Stimulated activated CD4-positive, alpha-beta T cell treated with anti-CD3 and anti-CD28 coated beads, Interleukin-4, amount 100 ng/mL, for 24 hours (primary cell): ENCODE data around the gene GJC1.

Experiments
- DNase-seq: peaks from one replicate; pipeline ENCODE4 v3.0.0-alpha.2; 2020

GJC1 gene

DNA sequence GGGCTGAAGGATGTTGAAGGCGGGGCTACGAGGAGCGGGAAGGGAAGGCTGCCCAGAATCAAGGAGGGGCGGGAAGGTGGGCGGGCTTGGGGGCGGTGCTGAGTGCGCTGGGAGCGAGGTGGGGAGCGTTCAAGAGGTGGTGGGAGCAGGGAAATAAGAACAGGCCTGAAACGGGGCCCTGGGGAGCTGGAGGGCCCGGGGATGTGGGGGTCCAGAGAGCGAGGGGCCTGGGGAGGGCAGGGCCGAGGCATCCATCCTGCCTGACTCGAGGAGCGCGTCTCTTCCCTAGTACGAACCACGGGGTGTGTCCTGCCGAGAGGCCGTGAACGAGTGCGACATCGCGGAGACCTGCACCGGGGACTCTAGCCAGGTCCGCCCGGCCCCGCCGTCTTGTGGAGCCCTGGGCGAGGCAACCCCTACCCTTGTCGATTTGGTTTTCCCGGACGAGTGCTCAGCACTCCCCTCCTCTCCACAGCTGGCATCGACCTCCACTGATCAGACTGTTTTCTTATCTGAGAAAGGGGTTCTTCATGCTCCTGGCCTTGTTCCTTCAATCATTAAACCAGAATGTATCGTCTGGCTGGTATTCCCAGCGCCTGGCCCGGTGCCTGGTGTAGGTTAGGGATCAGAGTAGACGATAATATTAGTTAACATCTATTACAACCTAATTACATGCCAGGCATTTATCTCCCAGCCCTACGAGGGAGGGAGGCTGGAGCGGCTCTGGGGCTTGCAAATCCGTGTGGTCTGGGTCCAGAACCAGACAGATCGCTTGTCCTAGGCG, 54.1 kb downstream of the GJC1 start:
- DNase-seq: no peak

DNA sequence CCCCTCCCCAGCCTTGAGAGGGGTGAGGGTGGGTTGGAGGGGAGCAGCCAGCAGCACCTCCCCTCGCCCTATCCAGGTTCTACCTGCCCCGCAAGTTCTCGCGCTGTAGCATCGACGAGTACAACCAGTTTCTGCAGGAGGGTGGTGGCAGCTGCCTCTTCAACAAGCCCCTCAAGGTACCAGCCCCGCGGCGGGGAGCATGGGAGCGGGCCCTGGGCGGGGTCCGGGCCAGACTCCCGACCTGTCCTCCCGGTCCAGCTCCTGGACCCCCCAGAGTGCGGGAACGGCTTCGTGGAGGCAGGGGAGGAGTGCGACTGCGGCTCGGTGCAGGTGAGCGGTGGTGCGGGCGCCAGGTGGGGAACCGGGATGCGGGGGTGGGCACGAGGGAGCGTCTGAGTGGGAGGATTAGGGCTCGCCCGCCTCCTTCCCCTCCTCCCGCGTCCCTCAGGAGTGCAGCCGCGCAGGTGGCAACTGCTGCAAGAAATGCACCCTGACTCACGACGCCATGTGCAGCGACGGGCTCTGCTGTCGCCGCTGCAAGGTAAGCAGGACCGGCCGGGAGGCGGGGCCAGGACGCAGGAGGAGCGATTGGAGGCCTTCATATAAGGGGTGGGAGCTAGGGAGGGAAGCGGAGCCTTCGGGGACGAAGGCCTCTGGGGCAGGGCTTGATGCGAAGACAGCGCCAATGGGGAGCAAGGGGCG, 54.8 kb downstream of the GJC1 start:
- peak; percentile 98 for DNase-seq

DNA sequence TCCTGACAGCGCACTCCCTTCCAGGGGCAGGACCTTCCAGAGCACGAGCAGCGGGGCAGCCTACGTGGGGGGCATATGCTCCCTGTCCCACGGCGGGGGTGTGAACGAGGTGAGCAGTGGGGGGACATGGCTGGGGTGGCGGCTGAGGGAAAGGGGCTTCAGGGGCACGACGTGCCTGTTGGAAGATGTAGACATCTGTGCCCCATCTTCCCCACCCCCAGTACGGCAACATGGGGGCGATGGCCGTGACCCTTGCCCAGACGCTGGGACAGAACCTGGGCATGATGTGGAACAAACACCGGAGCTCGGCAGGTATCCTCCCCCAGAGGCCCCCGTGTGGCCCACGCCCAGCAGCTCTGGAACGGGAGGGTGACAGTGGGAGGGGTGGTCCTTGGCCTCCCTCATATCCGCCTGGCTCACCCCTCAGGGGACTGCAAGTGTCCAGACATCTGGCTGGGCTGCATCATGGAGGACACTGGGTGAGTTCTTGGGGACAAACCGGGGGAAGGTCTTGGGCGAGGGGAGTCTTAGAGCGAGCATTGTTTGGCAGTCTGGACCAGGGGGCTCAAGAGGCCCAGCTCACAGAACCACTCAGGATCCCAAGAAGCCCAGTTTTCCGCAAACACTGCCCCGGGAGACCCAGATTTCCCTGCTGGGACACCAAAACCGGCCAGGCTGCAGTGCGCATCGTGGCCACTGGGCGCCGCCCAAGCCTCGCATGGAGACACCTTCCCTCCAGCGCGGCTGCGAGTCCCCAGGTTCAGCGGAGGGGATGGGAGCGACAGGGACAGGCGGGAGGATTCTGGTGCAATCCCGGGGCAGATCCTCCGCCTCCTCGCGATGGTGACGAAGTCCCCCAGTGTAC, 55.6 kb downstream of the GJC1 start:
- DNase-seq: peak; percentile 90

DNA sequence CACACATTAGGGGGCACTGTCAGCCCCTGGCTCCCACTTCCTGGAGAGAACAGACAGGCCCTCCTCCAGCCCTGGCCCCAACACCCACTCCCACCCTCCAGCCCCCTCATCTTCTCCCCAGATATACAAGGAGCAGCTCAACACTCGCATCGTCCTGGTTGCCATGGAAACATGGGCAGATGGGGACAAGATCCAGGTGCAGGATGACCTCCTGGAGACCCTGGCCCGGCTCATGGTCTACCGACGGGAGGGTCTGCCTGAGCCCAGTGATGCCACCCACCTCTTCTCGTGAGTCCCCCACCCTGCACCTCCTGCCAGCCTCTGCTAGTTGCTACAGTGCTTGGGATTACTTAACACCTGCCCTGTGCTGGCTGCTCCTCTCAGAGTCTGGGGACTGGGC, 56.9 kb downstream of the GJC1 start:
- DNase-seq: no peak

DNA sequence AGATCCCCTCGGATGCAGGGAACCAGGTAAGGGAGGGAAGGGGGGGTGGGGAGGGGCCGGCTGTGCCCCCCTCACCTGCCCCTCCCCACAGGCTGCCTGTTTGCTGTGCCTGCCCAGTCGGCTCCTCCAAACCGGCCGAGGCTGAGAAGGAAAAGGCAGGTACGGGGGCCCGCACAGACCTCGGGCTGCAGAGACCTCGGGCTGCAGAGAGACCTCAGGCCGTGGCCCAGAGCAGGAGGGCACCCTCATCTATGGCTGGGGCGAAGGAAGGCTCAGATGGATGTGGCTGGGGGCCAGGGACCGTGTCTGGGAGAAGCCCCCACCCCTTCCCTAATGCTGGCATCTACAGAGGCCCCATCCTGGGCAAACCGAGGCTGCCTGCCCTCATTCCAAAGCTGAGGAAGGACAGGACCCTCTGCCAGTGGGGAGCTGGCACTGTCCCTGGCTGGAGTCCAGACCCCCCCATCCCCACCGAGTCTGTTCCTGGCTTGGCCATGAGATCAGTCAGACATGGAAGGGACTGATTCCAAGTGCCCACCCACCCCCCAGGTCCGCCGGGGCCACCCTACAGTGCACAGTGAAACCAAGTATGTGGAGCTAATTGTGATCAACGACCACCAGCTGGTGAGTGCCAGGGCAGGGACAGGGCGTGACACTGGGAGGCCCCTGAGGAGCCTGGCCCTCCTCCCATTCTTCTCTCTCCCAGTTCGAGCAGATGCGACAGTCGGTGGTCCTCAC, 57.6 kb downstream of the GJC1 start:
- DNase-seq: no peak

DNA sequence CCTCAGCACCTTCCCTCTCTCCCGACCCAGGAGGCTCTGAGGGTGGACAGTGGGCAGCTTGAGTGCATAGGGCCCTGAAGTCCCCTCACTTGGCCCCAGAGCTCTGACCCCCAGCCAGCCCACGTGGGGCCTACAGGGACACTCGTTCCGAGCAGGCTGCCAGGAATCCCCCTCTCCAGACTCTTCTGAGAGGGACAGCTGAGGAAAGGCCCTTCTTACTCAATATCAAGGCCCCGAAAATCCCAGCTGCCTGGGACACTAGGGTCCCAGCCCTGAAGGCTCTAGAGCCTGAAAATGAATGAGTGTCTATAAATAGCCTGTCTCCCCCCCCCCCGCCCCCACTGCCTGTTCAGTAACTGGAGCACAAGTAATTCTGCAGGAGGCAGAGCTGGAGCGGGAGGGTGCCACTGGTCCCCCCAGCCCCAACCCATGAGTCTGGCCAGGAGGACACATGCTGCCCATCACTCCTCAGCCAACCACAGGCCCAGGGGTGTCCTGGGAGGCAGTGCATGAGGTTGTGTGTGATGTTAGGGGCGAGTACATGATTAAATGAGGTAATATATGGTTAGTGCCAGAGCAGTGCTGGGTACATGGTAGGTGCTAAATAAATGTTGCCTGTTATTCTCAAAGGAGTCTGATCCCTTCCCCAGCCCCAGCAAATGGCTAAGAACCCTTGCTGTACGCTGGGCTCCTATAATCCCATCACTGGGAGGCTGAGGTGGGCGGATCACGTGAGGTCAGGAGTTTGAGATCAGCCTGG, 59.7 kb downstream of the GJC1 start:
- no peak for DNase-seq

DNA sequence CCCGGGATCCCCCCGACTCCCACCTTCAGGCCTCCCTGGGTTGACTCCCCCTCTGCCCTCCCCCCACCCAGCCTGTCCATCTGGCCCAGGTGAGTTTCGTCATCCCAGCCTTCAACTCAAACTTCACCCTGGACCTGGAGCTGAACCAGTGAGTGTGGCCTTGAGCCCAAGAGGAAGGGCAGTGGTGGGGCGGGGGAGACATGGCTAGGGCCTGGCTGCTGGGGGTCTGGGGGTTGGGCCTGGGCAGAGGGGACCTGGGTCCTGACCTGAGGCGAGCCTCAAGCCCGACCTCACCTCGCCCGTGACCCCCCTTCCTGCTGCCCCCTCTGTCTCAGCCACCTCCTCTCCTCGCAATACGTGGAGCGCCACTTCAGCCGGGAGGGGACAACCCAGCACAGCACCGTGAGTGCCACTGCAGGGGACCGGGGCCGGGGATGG, 60.4 kb downstream of the GJC1 start:
- no peak for DNase-seq

DNA sequence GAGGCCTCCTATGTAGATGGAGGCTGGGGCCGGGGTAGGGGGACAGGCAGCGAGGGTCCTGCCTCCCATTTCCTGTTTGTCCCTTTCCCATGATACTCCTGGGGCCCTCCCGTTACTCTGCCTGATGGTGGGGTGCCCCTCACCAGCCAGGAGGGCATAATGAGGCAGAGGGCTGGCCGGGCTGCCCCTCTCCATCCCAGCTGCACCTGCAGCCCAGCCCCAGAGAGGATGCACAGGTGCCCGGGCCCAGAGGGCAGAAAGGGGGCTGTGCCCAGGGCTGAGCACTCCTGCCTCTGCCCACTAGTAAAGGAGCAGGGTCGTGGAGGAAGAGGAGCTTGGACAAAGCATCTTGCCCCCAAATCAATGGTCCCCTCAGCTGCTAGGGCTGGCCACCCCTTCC, 60.9 kb downstream of the GJC1 start:
- DNase-seq: no peak

DNA sequence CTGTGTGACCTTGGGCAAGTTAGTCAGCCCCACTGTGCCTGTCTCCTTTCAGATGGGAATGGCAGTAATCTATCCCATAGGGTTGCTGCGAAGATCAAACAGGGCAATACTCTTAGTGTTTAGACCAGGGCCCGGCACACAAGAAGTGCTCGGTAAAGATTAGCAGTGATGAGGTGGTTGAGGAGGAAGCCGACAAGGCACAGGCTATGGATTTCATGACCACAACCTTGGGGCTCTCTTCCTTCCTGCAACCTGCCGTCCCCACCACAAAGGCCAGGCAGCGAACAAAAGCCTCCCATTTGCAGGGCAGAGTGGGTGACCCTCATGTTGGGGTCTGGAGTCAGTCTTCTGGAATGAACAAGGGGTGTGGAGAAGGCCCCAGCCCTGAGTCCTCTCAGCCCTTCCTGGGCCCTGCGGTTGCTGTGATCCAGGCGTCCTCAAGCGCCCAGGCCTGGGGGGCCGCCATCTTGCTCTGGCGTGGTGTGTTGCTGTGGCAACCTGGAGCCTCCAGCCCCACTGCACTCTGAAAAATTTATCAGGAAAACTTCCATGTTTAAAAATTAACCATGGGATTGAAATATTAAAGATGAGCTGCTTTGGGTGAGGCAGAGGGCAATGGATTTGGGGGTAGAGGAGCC, 61.5 kb downstream of the GJC1 start:
- DNase-seq: no peak

DNA sequence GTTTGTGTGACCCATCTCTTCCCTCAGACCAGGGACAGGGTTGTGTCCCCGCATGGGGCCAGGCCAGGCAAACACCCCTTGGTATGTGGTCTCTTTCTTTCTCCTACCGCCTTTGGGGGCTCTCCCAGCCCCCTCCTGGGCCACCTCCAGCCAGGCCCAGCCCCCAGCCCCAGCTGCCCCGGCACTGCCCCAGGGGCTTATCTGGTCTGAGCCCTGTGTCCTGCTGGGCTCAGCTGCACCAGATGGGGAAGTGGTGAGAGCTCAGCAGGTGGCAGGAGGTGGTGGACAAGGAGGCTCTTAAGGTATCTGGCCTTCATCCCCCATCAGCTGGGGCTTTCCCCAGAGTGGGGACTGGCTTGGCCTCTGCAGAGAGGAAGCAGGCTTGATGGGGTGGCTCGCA, 62.6 kb downstream of the GJC1 start:
- DNase-seq: no peak

DNA sequence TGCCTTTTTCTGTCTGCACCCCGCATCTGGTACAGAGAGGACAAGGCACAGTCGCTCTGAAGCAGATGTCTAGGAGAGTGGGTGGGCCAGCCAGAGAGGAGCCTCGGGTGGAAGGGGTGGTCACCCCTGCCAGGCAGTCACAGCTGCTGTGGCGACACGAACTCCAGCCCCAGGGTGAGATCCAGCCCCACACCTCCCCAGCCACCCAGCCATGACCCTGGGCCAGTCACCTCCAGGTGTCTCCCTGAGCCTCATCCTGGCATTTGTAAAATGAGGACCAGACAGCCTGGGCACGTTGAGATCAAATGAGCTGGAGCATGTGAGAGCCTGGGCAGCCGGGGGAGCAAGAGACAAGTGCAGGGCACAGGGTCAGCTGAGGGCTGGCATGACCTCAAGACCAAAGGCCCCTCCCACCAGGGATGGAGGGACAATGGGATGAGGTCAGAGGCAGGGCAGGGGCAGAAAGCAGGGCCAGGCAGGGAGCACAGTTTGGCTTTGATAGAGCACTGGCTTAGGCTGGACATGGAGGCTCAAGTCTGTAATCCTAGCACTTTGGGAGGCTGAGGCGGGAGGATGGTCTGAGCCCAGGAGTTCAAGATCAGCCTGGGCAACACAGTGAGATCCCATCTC, 63.6 kb downstream of the GJC1 start:
- DNase-seq: no peak

DNA sequence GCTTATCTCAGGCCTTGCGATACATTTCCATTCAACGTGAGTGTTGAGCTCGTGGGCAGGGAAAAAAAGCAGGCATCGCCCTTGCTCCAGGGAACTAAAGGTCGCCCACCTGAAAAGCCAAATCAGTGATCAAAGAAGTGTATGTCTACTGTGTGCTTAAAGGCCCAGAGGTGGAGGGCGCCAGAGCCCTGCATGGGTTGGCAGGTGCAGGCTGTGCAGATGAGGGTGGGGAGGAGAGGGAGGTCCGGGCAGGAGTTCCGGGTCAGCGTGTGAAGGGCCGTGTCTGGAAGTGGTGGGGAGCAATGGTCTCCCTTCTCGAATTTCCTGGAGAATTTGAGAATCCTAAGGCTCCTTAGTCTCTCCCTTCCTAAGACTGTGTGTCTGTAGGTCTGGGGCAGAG, 64.1 kb downstream of the GJC1 start:
- DNase-seq: no peak

DNA sequence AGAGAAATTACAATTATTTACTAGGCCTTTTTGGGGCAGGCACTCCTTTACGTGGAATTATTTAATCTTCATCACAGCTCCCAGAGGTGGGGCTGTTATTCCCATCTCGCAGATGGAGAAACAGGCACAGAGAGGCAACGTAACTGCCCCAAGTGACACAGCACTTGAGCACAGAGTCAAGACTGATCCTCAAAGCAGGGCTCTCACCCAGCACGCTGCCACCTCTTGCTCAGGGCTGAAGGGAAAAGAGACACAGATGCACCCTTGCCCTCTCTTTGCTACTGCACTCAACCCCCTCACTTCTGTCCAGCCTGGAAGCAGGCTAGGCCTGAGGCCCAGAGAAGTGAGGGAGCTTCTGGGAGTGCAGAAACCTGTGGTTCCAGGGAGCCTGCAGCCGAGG, 66.9 kb downstream of the GJC1 start:
- no peak for DNase-seq

DNA sequence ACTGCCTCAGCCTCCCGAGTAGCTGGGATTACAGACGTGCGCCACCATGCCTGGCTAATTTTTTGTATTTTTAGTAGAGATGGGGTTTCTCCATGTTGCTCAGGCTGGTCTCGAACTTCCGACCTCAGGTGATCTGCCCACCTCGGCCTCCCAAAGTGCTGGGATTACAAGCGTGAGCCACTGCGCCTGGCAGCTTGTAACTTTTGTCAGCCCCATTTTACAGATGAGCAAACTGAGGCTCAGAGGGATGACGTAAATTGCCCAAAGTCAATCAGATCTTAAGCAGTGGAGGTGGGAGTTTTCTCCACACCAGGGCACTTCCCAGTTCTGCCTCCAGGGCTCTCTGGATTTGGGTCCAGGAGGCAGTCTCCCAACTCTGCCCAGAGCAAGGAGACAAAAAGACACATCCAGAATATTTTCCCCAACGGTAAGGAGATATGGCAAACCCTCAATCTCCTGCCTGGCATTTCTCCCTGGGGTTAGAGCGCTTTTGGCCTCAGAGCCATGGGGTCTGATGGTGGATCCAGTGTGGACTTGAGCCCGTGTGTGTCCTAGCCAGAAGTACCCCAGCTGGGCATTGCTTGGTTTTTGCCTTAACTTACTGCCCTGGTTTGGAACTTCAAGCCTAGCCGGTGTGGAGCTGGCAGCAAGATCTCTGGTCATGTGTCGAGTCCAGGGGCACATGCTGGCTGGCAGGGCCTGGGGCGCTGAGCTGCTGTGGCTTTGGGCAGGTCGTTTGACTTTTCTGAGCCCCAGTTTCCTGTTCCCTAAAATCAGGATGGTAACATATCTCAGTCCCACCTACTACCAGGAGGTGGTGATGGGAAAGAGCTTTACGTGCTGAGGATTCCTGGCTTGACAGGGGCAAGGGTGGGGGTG, 67.9 kb downstream of the GJC1 start:
- DNase-seq: no peak

DNA sequence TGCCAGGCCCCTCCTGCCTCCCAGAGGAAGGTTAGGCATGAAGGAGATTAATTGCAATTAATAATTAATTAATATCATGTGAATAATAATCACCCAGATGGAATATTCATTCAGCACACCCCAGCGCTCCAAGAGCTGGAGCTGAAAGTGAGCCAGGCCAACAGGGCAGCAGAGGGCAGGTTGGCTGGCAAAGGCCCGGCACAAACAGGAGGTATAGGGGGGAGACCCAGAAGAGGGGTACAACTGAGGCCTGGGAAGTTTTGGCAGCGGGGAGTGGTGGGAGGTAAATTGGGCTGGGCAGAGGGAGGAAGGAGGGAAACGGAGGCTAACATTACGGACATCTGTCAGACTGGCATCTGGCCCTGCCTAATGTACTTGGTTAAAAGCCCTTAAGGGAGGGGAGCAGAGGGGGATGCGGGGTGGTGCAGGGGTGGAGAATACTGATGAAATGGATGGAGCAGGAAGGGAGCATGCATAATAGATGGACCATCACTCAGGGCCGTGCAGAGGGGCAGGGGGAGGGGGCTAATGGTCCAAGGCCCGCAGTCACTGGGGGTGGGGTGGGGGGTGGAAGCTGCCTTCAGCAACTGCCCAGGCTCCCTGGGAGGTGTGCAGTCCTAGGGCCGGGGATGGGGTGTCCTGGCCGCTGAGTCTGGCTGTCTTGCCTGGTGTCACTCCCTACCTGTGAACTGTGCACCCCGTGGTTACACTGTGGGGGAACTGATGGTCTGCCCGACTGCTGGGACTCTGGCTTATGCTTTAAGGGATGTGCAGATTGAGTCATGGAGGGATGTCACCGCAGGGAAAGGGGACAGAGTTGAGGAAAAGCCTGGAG, 69.4 kb downstream of the GJC1 start:
- DNase-seq: no peak

DNA sequence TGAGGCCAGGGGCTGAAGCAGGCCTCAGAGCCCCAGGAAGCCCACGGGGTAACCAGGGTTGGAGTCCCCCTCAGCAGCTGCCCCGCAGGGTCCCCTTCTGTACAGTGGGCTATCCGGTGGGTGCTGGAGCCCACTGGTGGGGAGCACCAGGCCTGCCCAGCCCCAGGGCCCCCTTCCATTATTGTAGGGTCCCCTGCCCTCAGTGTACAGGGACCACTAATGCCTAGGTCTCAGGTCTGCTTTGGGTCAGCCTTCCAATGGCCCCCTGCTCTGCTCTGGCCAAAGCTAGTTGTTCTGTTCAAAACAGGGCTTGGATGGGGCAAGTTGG, 70.2 kb downstream of the GJC1 start:
- no peak for DNase-seq

DNA sequence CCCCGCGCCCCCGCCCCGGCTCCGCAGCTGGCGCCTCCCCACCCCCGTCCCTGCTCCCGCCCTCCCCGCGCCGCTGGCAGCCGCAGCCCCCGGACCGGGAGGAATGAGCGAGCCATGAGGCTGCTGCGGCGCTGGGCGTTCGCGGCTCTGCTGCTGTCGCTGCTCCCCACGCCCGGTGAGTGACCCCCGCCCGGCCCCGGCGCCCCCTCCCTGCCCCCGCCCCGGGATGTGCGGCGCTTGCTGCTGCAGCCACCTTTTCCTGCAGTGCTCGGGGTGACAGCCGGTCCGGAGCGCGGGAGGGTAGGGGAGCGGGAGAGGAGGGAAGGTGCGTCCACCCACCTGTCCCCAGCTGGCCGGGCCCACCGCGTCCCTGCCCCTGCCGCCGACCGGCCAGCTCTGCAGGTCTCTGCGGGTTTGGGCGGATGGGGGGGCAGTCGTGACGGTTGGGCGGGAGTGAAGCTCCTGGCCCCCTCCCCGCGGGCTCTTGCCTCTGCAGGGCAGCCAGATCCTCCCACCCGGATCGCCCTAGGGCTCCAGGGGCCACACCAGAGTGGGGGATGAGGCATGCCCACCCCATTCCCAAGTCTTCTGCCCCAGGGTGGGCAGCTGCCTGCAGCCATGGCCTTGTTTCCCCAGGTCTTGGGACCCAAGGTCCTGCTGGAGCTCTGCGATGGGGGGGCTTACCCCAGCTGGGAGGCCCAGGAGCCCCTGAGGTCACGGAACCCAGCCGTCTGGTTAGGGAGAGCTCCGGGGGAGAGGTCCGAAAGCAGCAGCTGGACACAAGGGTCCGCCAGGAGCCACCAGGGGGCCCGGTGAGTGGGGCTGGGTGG, 70.8 kb downstream of the GJC1 start:
- DNase-seq: no peak

DNA sequence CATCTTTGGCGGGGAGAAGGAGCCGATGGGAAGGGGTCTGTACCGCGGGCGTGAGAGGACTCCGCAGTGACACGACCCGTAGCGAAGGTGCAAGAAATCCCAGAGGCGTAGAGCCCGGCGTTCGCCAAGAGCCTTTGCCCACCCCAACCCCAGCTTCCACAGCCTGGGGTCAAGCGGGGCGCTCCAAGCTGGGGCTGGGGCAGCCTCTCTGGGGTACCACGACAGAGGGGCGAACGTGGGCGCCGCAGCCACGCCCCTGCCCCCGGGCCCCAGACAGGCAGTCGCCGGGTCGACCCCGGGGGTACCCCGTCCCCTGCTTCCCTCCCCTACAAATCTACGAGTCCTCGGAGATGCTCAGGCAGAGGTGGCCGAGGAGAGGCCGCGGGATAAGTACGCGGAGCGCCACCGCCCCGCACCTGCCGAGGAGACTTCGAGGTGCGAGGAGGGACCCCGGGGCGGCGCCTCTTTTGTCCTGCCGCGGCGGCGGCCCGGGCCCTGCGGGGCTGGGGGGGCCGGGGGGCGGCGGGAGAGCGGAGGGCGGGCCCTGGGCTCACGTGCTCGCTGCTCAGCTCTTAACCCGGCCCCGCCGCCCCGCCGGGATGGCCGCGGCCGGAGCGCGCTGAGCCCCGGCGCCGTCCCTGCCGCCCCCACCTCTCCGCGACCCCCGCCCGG, 71.5 kb downstream of the GJC1 start, which contains the start of gene ADAM11:
Gene ADAM11 (plus strand): TSS at position 575 of the 672 bp plus-strand sequence. CDS start 212 bp downstream, outside the sequence.
- DNase-seq: no peak
